Central memory CD8-positive, alpha-beta T cell (primary cell): Measurements from ENCODE around the gene CHN1.

Experiments used
- ATAC-seq: fragments of 150-1000 bp; cut with Tn5 transposase; replicated peaks from 2 replicates; pipeline ENCODE4 v1.10.0; 2022; ENCODE audit warnings: mild to moderate bottlenecking, moderate FRiP score, moderate number of reproducible peaks; ENCODE audit not compliant: poor library complexity, severe bottlenecking; ENCODE audit errors: extremely low read depth
- DNase-seq, 2 donors: peaks; one replicate each; pipeline ENCODE4 v3.0.0; 2021; ENCODE audit warnings: low spot score in 2 of 2
- H3K27ac Mint-ChIP-seq: one replicate; pipeline ENCODE4 v1.8.0; 2022; ENCODE audit warnings: low read depth, mild to moderate bottlenecking, moderate library complexity, mixed read lengths
- H3K27me3 Mint-ChIP-seq: one replicate; pipeline ENCODE4 v1.8.0; 2022; ENCODE audit warnings: mixed read lengths
- H3K36me3 Mint-ChIP-seq: one replicate; pipeline ENCODE4 v1.8.0; 2022; ENCODE audit warnings: mild to moderate bottlenecking, moderate library complexity, mixed read lengths; ENCODE audit not compliant: insufficient read depth
- H3K4me1 Mint-ChIP-seq: one replicate; pipeline ENCODE4 v1.8.0; 2022; ENCODE audit warnings: mixed read lengths
- H3K4me3 Mint-ChIP-seq: one replicate; pipeline ENCODE4 v1.8.0; 2022; ENCODE audit warnings: mild to moderate bottlenecking, moderate library complexity, mixed read lengths
- H3K9me3 Mint-ChIP-seq: one replicate; pipeline ENCODE4 v1.8.0; 2022; ENCODE audit warnings: mixed read lengths

The CHN1 gene

GRCh38 chr2:174807931-174808330 lies 197.2 kb downstream of the CHN1 start:
- Mint-ChIP-seq H3K27ac (no peak overlapping the region), H3K4me3 (no peak overlapping the region), H3K36me3 (peaks cover 4% of the 10 kb centered on the region), H3K4me1 (no peaks in the 10 kb centered on the region), H3K9me3 (no peaks in the 10 kb centered on the region), H3K27me3 (no peaks in the 10 kb centered on the region)
- ATAC-seq: no peak
- no peak for DNase-seq

GRCh38 chr2:174805803-174806202 lies 199.4 kb downstream of the CHN1 start:
- Mint-ChIP-seq H3K36me3 (peaks cover 4% of the 10 kb centered on the region), H3K4me1 (no peaks in the 10 kb centered on the region), H3K27me3 (no peaks in the 10 kb centered on the region), H3K9me3 (no peaks in the 10 kb centered on the region), H3K4me3 (no peak overlapping the region), H3K27ac (no peak overlapping the region)
- no peak for ATAC-seq
- DNase-seq: no peak

GRCh38 chr2:174802459-174802858 lies 202.7 kb downstream of the CHN1 start:
- DNase-seq (no peak), ATAC-seq (no peak)
- Mint-ChIP-seq H3K36me3 (peaks cover 1% of the 10 kb centered on the region), H3K27me3 (no peaks in the 10 kb centered on the region), H3K4me1 (no peaks in the 10 kb centered on the region), H3K27ac (no peak overlapping the region), H3K9me3 (no peaks in the 10 kb centered on the region), H3K4me3 (no peak overlapping the region)

DNA sequence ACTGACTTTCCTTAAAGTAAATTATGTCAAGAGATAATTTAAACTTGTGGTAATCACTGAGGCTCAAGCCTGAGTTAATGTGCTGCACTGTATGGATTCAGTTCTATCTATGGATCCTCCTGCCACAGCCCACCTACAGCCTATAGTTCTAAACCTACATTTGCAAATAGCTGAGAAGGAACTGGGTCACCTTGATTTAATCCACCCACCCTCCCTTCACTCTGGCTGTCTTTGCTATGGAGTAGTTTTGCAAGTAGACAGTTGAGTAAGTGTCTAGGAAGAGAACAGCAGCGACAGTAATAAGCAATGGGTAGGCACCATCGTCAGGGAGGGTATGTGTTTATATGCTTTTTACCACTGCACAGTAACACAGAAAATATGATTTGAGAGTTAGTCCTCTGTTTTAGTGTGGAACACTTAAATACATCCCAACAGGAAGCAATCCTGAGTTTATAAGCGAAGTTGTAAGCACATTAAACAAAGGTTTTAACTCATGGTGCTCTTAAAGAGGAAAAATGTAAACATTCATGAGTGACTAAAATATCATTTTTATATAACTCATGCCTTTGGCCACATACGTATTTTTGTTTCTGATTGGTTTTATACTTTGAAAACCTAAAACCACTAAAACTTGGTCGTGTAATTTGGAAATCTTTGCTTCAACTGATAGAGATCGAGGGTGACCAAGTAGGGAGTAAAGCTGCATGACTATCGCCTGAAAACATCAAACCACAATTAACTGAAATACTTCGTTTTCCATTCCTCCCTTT lies 204.6 kb downstream of the CHN1 start:
- Mint-ChIP-seq H3K4me3 (no peak overlapping the region), H3K27ac (no peak overlapping the region), H3K4me1 (no peaks in the 10 kb centered on the region), H3K27me3 (no peaks in the 10 kb centered on the region), H3K36me3 (peaks cover 1% of the 10 kb centered on the region), H3K9me3 (no peaks in the 10 kb centered on the region)
- DNase-seq (no peak), ATAC-seq (no peak)

DNA sequence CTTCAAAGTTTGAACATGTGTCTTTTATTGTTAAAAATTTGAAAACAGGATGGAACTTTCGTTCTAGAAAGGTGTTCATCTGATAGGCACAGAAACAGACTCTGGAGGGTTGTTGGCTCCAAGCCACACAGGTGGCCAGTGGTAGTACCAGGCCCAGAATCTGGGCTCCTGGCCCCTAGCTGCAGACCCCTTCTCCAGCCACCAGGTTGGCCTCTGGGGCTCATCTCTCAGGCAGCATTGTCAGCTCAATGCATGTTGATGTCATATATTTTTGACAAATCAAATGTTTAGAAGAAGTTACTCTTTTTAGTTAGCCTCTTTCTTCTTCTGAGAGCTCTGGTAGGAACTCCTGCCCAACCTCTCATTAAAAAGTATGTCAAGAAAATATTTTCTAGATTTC lies 206.4 kb downstream of the CHN1 start:
- no peaks in the 10 kb centered on the region for H3K4me1 Mint-ChIP-seq
- no peaks in the 10 kb centered on the region for H3K27me3 Mint-ChIP-seq
- DNase-seq: no peak
- H3K9me3 Mint-ChIP-seq: no peaks in the 10 kb centered on the region
- H3K27ac Mint-ChIP-seq: no peak overlapping the region
- ATAC-seq: no peak
- H3K36me3 Mint-ChIP-seq: no peaks in the 10 kb centered on the region
- no peak overlapping the region for H3K4me3 Mint-ChIP-seq

GRCh38 chr2:174797781-174798276 lies 207.4 kb downstream of the CHN1 start:
- H3K36me3 Mint-ChIP-seq: no peaks in the 10 kb centered on the region
- no peaks in the 10 kb centered on the region for H3K27me3 Mint-ChIP-seq
- H3K4me1 Mint-ChIP-seq: no peaks in the 10 kb centered on the region
- no peak overlapping the region for H3K27ac Mint-ChIP-seq
- no peak for DNase-seq
- H3K9me3 Mint-ChIP-seq: no peaks in the 10 kb centered on the region
- no peak overlapping the region for H3K4me3 Mint-ChIP-seq
- ATAC-seq: no peak

GRCh38 chr2:174796319-174796771 lies 208.8 kb downstream of the CHN1 start:
- H3K27me3 Mint-ChIP-seq: no peaks in the 10 kb centered on the region
- DNase-seq: no peak
- no peak for ATAC-seq
- no peaks in the 10 kb centered on the region for H3K36me3 Mint-ChIP-seq
- H3K4me3 Mint-ChIP-seq: no peak overlapping the region
- no peak overlapping the region for H3K27ac Mint-ChIP-seq
- no peaks in the 10 kb centered on the region for H3K4me1 Mint-ChIP-seq
- H3K9me3 Mint-ChIP-seq: no peaks in the 10 kb centered on the region

- Mint-ChIP-seq H3K4me3 (no peak overlapping the region), H3K9me3 (no peaks in the 10 kb centered on the region), H3K27ac (no peak overlapping the region), H3K36me3 (no peaks in the 10 kb centered on the region), H3K4me1 (no peaks in the 10 kb centered on the region), H3K27me3 (no peaks in the 10 kb centered on the region)
- no peak for ATAC-seq
- DNase-seq: no peak
Measured at GRCh38 chr2:174794851-174795374, 210.3 kb downstream of the CHN1 start.

DNA sequence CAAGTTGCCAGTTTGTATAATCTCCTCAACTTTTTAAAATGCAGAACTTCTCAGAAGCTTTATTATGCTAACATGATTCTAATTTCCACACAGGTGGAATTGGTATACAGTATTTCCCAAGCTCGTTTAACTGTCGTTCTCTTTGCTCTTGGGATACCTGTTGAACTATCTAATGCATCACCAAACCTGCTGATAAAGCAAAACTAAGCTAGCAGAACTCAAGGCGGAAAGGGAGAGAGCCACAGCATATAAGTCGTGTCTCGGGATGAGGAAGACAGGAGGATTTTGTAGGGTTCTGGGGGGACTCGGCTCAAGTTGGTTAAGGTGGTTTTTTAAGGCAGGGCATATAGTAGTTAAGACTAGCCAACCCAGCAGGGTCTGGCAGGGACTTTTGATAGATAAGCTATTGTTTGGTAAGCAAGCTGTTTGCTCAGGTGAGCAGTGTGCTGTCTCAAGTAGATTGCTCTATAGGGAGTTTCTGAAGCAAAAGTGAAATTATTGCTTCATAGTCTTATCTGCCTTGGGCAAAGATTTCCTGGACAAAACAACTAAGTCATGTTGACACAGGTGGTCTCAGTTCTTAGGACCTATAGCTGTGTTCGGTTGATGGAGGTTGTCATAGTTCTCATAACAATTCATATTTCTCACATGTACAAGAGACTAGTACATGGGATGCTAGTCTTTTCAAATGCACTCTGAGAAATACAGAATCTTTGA lies 212.7 kb downstream of the CHN1 start:
- Mint-ChIP-seq H3K27me3 (no peaks in the 10 kb centered on the region), H3K9me3 (no peaks in the 10 kb centered on the region), H3K4me3 (no peak overlapping the region), H3K36me3 (no peaks in the 10 kb centered on the region), H3K27ac (no peak overlapping the region), H3K4me1 (peaks cover 5% of the 10 kb centered on the region)
- no peak for DNase-seq
- no peak for ATAC-seq

- H3K27me3 Mint-ChIP-seq: no peaks in the 10 kb centered on the region
- H3K9me3 Mint-ChIP-seq: no peaks in the 10 kb centered on the region
- DNase-seq (no peak), ATAC-seq (no peak)
- H3K36me3 Mint-ChIP-seq: no peaks in the 10 kb centered on the region
- H3K4me1 Mint-ChIP-seq: peaks cover 5% of the 10 kb centered on the region
- no peak overlapping the region for H3K27ac Mint-ChIP-seq
- no peak overlapping the region for H3K4me3 Mint-ChIP-seq
Measured at GRCh38 chr2:174791746-174792280, 213.4 kb downstream of the CHN1 start.

GRCh38 chr2:174791020-174791419 lies 214.2 kb downstream of the CHN1 start:
- Mint-ChIP-seq H3K4me3 (no peak overlapping the region), H3K36me3 (no peaks in the 10 kb centered on the region), H3K4me1 (peaks cover 5% of the 10 kb centered on the region), H3K9me3 (no peaks in the 10 kb centered on the region), H3K27ac (no peak overlapping the region), H3K27me3 (no peaks in the 10 kb centered on the region)
- ATAC-seq: no peak
- DNase-seq: no peak

DNA sequence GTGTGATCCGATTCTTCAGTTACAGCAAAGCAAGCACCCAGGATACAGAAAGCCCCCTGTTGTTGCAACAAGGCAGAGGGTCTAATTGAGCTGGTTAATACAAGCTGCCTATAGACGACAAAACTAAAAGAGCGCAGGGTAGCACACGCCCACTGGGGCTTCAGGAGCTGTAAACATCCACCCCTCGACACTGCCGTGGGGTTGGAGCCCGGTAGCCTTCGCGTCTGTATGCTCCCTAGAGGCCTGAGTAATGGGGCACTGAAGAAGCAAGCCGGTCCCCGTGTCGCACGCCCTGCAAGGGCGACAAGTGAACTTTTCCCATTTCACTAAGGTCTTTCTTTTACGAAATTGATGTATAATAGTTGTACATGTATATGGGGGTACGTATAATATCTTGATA lies 216.2 kb downstream of the CHN1 start:
- Mint-ChIP-seq H3K9me3 (no peaks in the 10 kb centered on the region), H3K4me3 (no peak overlapping the region), H3K36me3 (no peaks in the 10 kb centered on the region), H3K27ac (no peak overlapping the region), H3K27me3 (no peaks in the 10 kb centered on the region), H3K4me1 (peaks cover 5% of the 10 kb centered on the region)
- no peak for ATAC-seq
- no peak for DNase-seq
